BLaER1 treated with 17β-estradiol and CSF1 and Interleukin-3, amounts not matched to agents 10 nM and 100 nM (cell line): ENCODE data around the gene AEBP1.

Experiments
- H3K27ac ChIP-seq, 11 experiments: shearing (Covaris generic); formaldehyde crosslinking; 2 replicates each; pipeline ENCODE4 v1.8.1; 2022
- H3K27me3 ChIP-seq, 11 experiments: shearing (Covaris generic); formaldehyde crosslinking; 2 replicates each; pipeline ENCODE4 v1.8.1; 2022
- H3K36me3 ChIP-seq, 11 experiments: shearing (Covaris generic); formaldehyde crosslinking; 2 replicates each; pipeline ENCODE4 v1.8.1; 2022
- H3K4me1 ChIP-seq, 10 experiments: shearing (Covaris generic); formaldehyde crosslinking; 2 replicates each; pipeline ENCODE4 v1.8.1; 2022
- H3K4me2 ChIP-seq, 11 experiments: shearing (Covaris generic); formaldehyde crosslinking; 2 replicates each; pipeline ENCODE4 v1.8.1; 2022
- H3K4me3 ChIP-seq, 10 experiments: shearing (Covaris generic); formaldehyde crosslinking; 2 replicates each; pipeline ENCODE4 v1.8.1; 2022
- H3K9ac ChIP-seq, 11 experiments: shearing (Covaris generic); formaldehyde crosslinking; 2 replicates each; pipeline ENCODE4 v1.8.1; 2022
- H3K9me3 ChIP-seq, 11 experiments: shearing (Covaris generic); formaldehyde crosslinking; replicated peaks in 1 of 11; 2 replicates each; pipeline ENCODE4 v1.8.1; 2022
- H4K20me1 ChIP-seq, 11 experiments: shearing (Covaris generic); formaldehyde crosslinking; 2 replicates each; pipeline ENCODE4 v1.8.1; 2022
- Cebpa-rat ChIP-seq, 11 experiments: shearing (Covaris generic); IDR thresholded peaks; 2 replicates each; pipeline ENCODE4 v1.8.1; 2022

AEBP1 gene

GRCh38 chr7:44078521-44078920 is 25.6 kb upstream of the AEBP1 start:
- Histone ChIP-seq H3K4me3 (peak overlapping the region in 3 of 10 experiments; percentile 16 to 29 (median 22); a peak in 4 of 20 replicates), H3K4me2 (peak overlapping the region; percentile 60 to 98 (median 91)), H3K27me3 (no peaks in the 10 kb centered on the region), H3K4me1 (peaks cover 58 to 94% (median 89%) of the 10 kb centered on the region in 10 experiments), H3K9ac (peak overlapping the region; percentile 15 to 91 (median 47); a peak in 17 of 22 replicates), H3K27ac (peak overlapping the region in 10 of 11 experiments; percentile 4 to 94 (median 30); a peak in 15 of 22 replicates), H3K36me3 (peaks cover 47 to 65% (median 61%) of the 10 kb centered on the region in 11 experiments), H4K20me1 (peaks cover 0 to 7% (median 0%) of the 10 kb centered on the region in 11 experiments; a peak in 4 of 22 replicates), H3K9me3 (no peaks in the 10 kb centered on the region)
- TF ChIP-seq Cebpa-rat (IDR thresholded peaks at IDR 0.05) = no peak

- peak overlapping the region; percentile 84 to 98 (median 92) for H3K4me2 ChIP-seq
Measured at GRCh38 chr7:44079331-44080021, 24.7 kb upstream of the AEBP1 start.

DNA sequence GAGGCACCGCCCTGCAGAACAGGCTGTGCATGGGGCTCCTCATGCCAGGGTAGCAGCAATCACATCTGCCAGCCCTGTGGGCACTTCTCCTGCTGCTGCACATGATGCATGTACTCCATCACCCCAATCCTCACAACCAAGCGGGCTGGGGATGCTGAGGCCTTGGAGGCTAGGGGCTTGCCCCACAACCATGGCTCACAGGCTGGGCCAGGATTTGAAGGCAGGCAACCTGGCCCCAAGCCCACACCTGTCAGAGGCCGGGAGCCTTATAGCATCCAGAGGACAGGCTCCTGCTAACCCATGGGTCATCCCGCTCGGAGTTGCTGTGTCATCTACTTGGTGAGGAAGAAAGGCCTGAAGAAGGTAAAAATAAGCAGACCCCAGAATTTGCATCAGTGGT is 24.0 kb upstream of the AEBP1 start:
- no peaks in the 10 kb centered on the region for H3K9me3 ChIP-seq
- peaks cover 42 to 89% (median 84%) of the 10 kb centered on the region in 10 experiments for H3K4me1 ChIP-seq
- peak overlapping the region in 6 of 11 experiments; percentile 2 to 94 (median 88); a peak in 9 of 22 replicates for H3K27ac ChIP-seq
- H3K27me3 ChIP-seq = no peaks in the 10 kb centered on the region
- peaks cover 47 to 57% (median 53%) of the 10 kb centered on the region in 11 experiments for H3K36me3 ChIP-seq
- H3K4me3 ChIP-seq = peak overlapping the region in 1 of 10 experiments; percentile 73; a peak in 2 of 20 replicates
- peak overlapping the region; percentile 84 to 98 (median 92) for H3K4me2 ChIP-seq
- peak overlapping the region in 7 of 11 experiments; percentile 4 to 91 (median 83); a peak in 10 of 22 replicates for H3K9ac ChIP-seq
- H4K20me1 ChIP-seq = peaks cover 0 to 7% (median 0%) of the 10 kb centered on the region in 11 experiments; a peak in 3 of 22 replicates
- TF ChIP-seq Cebpa-rat (IDR thresholded peaks at IDR 0.05) = no peak

More at GRCh38 chr7:44079331-44080021, 24.7 kb upstream of the AEBP1 start:
- TF ChIP-seq Cebpa-rat (IDR thresholded peaks at IDR 0.05) = no peak
- Histone ChIP-seq H3K36me3 (peaks cover 47 to 61% (median 58%) of the 10 kb centered on the region in 11 experiments), H3K27me3 (no peaks in the 10 kb centered on the region), H4K20me1 (peaks cover 0 to 7% (median 0%) of the 10 kb centered on the region in 11 experiments; a peak in 3 of 22 replicates), H3K9me3 (no peaks in the 10 kb centered on the region), H3K4me3 (no peak overlapping the region; a peak in 2 of 20 replicates), H3K4me1 (peaks cover 49 to 94% (median 88%) of the 10 kb centered on the region in 10 experiments), H3K9ac (peak overlapping the region in 10 of 11 experiments; percentile 16 to 91 (median 49); a peak in 17 of 22 replicates), H3K27ac (peak overlapping the region in 6 of 11 experiments; percentile 24 to 94 (median 48); a peak in 7 of 22 replicates)

GRCh38 chr7:44080686-44081265 is 23.4 kb upstream of the AEBP1 start:
- Histone ChIP-seq H3K4me2 (peak overlapping the region; percentile 84 to 98 (median 92)), H3K27me3 (no peaks in the 10 kb centered on the region), H3K36me3 (peaks cover 43 to 50% (median 48%) of the 10 kb centered on the region in 11 experiments), H3K4me1 (peaks cover 37 to 86% (median 78%) of the 10 kb centered on the region in 10 experiments), H3K27ac (peak overlapping the region in 10 of 11 experiments; percentile 39 to 94 (median 86); a peak in 20 of 22 replicates), H3K4me3 (peak overlapping the region; percentile 10 to 85 (median 72); a peak in 14 of 20 replicates), H3K9ac (peak overlapping the region in 10 of 11 experiments; percentile 4 to 91 (median 84); a peak in 17 of 22 replicates), H4K20me1 (peaks cover 0 to 7% (median 0%) of the 10 kb centered on the region in 11 experiments; a peak in 3 of 22 replicates), H3K9me3 (no peaks in the 10 kb centered on the region)
- TF ChIP-seq Cebpa-rat (IDR thresholded peaks at IDR 0.05) = no peak

DNA sequence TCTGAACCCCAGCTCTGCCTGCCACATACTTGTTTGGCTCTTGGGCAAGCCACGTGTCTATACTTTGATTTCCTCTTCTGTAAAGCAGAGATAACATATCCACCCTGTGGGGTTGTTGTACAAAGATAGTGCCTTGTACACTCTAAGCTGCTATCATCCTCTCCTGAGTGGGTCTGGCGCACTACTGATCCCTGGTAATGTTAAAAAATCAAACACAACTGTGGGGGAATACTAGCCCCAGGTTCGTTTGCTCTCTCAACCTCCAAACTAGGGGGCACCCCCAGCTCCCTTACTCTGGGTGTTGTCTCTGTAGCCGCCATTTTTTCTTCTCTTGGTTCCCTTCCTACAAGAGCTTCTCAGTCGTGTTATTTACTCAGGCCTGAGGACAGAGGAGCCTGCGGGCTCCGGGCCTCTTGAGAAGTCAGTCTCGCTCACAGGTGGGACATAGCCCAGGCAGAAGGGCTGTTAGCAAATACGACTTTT is 22.8 kb upstream of the AEBP1 start:
- H3K36me3 ChIP-seq = peaks cover 37 to 45% (median 43%) of the 10 kb centered on the region in 11 experiments
- peak overlapping the region; percentile 84 to 98 (median 92) for H3K4me2 ChIP-seq
- peak overlapping the region; percentile 77 to 91 (median 85); a peak in 20 of 22 replicates for H3K9ac ChIP-seq
- H3K9me3 ChIP-seq = no peaks in the 10 kb centered on the region
- peak overlapping the region; percentile 69 to 85 (median 74) for H3K4me3 ChIP-seq
- H3K4me1 ChIP-seq = peaks cover 37 to 81% (median 72%) of the 10 kb centered on the region in 10 experiments
- H3K27me3 ChIP-seq = no peaks in the 10 kb centered on the region
- peaks cover 0 to 7% (median 0%) of the 10 kb centered on the region in 11 experiments; a peak in 3 of 22 replicates for H4K20me1 ChIP-seq
- no peak for TF ChIP-seq Cebpa-rat (IDR thresholded peaks at IDR 0.05)
- H3K27ac ChIP-seq = peak overlapping the region; percentile 81 to 94 (median 86)

- Histone ChIP-seq H3K9me3 (no peaks in the 10 kb centered on the region), H3K27ac (peak overlapping the region; percentile 70 to 83 (median 78); a peak in 21 of 22 replicates), H3K4me2 (peak overlapping the region; percentile 71 to 89 (median 79)), H3K4me1 (peaks cover 38 to 69% (median 61%) of the 10 kb centered on the region in 10 experiments), H3K9ac (peak overlapping the region; percentile 71 to 82 (median 79)), H4K20me1 (peaks cover 0 to 7% (median 0%) of the 10 kb centered on the region in 11 experiments; a peak in 3 of 22 replicates), H3K27me3 (no peaks in the 10 kb centered on the region), H3K36me3 (peaks cover 24 to 31% (median 29%) of the 10 kb centered on the region in 11 experiments), H3K4me3 (peak overlapping the region; percentile 53 to 70 (median 60))
- no peak for TF ChIP-seq Cebpa-rat (IDR thresholded peaks at IDR 0.05)
Measured at GRCh38 chr7:44082541-44083207, 21.5 kb upstream of the AEBP1 start.

DNA sequence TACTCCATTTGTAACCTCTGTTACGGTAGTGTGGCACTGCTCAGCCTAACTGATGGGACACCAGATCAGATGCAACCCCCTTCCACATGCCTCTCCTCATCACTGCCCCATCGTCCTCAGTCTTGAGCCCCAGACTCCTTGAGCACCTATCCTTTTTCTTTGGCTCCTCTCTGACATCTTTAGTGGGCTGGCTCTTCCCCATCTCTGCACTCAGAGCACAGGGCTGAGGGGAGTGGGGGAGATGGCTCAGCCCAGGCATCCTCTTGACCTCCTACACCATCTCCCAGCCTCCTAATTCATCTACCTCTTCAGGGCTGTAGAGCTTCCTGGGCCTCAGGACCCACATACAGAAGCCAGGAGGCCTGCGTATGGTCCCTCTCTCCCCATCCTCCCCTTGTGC is 20.3 kb upstream of the AEBP1 start:
- peaks cover 0 to 7% (median 0%) of the 10 kb centered on the region in 11 experiments; a peak in 3 of 22 replicates for H4K20me1 ChIP-seq
- H3K4me3 ChIP-seq = no peak overlapping the region
- 0 out of 22 replicates have a peak overlapping the region, but pooled peaks of 2 of the 11 experiments have one; percentile 10 to 14 for H3K9ac ChIP-seq
- H3K27ac ChIP-seq = no peak overlapping the region
- peak overlapping the region in 7 of 11 experiments; percentile 15 to 89 (median 71); a peak in 9 of 22 replicates for H3K4me2 ChIP-seq
- H3K4me1 ChIP-seq = peaks cover 42 to 69% (median 61%) of the 10 kb centered on the region in 10 experiments
- peaks cover 13 to 20% (median 18%) of the 10 kb centered on the region in 11 experiments; a peak in 20 of 22 replicates for H3K36me3 ChIP-seq
- no peaks in the 10 kb centered on the region for H3K27me3 ChIP-seq
- H3K9me3 ChIP-seq = no peaks in the 10 kb centered on the region
- no peak for TF ChIP-seq Cebpa-rat (IDR thresholded peaks at IDR 0.05)

GRCh38 chr7:44084701-44085100 is 19.4 kb upstream of the AEBP1 start:
- Histone ChIP-seq H3K27me3 (no peaks in the 10 kb centered on the region), H3K27ac (no peak overlapping the region), H3K9me3 (no peaks in the 10 kb centered on the region), H3K4me3 (no peak overlapping the region), H3K4me1 (peaks cover 41 to 67% (median 56%) of the 10 kb centered on the region in 10 experiments), H3K4me2 (peak overlapping the region in 3 of 11 experiments; percentile 19 to 89 (median 54); a peak in 5 of 22 replicates), H4K20me1 (peaks cover 0 to 6% (median 0%) of the 10 kb centered on the region in 11 experiments; a peak in 3 of 22 replicates), H3K36me3 (peaks cover 10 to 12% (median 11%) of the 10 kb centered on the region in 11 experiments; a peak in 19 of 22 replicates), H3K9ac (0 out of 22 replicates have a peak overlapping the region, but pooled peaks of 1 of the 11 experiments have one; percentile 10)
- TF ChIP-seq Cebpa-rat (IDR thresholded peaks at IDR 0.05) = no peak
